B cell (primary cell): Measurements from ENCODE around the gene HIPK1. TPM values are rescaled to one million over a fixed set of nuclear protein-coding genes. Genes with fewer than 3 reads are reported as not detected.

Source experiments
- ATAC-seq: fragments of 200-7000 bp; cut with Tn5 transposase; one replicate; pipeline ENCODE4 v1.10.0; 2021; ENCODE audit warnings: low read depth, mild to moderate bottlenecking, moderate number of reproducible peaks, moderate library complexity
- CTCF ChIA-PET: fragments of 350-600 bp; sonication (Branson Sonifier 250); formaldehyde crosslinking; loops from one replicate; lab custom pipeline; 2021; ENCODE audit warnings: antibody characterized with exemption, inconsistent platforms; lab: Charles Lee
- POLR2A ChIA-PET: fragments of 350-600 bp; sonication (Branson Sonifier 250); formaldehyde crosslinking; loops from one replicate; lab custom pipeline; 2021; ENCODE audit warnings: antibody characterized with exemption; lab: Charles Lee
- DNase-seq: peaks from one replicate; pipeline ENCODE4 v3.0.0; 2013
- H2AFZ ChIP-seq: 2 replicates; pipeline ENCODE4 v1.6.1; 2012; ENCODE audit warnings: mild to moderate bottlenecking, low read depth, low read length; ENCODE audit not compliant: insufficient read depth, poor library complexity, severe bottlenecking
- H3K27ac ChIP-seq, 2 donors: 1 replicate in 1 of 2; 2 replicates in 1 of 2; pipeline ENCODE4 v1.5.1; 2012 to 2013; ENCODE audit warnings: low read length in 2 of 2, mild to moderate bottlenecking in 2 of 2, moderate library complexity in 1 of 2
- H3K27me3 ChIP-seq, 4 experiments: fragments of 200-600 bp in 1 of 4; sonication (generic) in 1 of 4; replicated peaks in 1 of 4; 1 replicate in 2 of 4; 2 replicates in 2 of 4; pipeline versions ENCODE4 v1.6.1 to v1.7.0; 2013 to 2016; ENCODE audit warnings: low read length in 3 of 4, mild to moderate bottlenecking in 2 of 4, mixed read lengths in 1 of 4, moderate library complexity in 1 of 4; ENCODE audit not compliant: insufficient read depth in 4 of 4, control insufficient read depth in 3 of 4; ENCODE audit errors: control extremely low read depth in 1 of 4
- H3K36me3 ChIP-seq, 2 experiments: replicated peaks in 1 of 2; 1 replicate in 1 of 2; 2 replicates in 1 of 2; pipeline versions ENCODE4 v1.6.1 to v1.7.1; 2013; ENCODE audit warnings: low read length in 1 of 2; ENCODE audit not compliant: insufficient read depth in 2 of 2, control insufficient read depth in 1 of 2; ENCODE audit errors: control extremely low read depth in 1 of 2, extremely low read depth in 1 of 2
- H3K4me1 ChIP-seq, 2 donors: fragments of 200-600 bp in 1 of 2; sonication (generic) in 1 of 2; 1 replicate in 1 of 2; 2 replicates in 1 of 2; pipeline versions ENCODE4 v1.5.1 to v1.6.1; 2013 to 2017; ENCODE audit warnings: low read length in 2 of 2; ENCODE audit not compliant: control insufficient read depth in 2 of 2, insufficient read depth in 2 of 2
- H3K4me2 ChIP-seq: replicated peaks from 2 replicates; pipeline ENCODE3; 2012; ENCODE audit warnings: mild to moderate bottlenecking, low read depth, low read length; ENCODE audit not compliant: poor library complexity, severe bottlenecking
- H3K4me3 ChIP-seq, 5 experiments: fragments of 200-600 bp in 1 of 5; sonication (generic) in 1 of 5; 1 replicate in 3 of 5; 2 replicates in 2 of 5; pipeline versions ENCODE4 v1.5.1 to v1.7.0; 2011 to 2016; ENCODE audit warnings: low read length in 4 of 5, mild to moderate bottlenecking in 4 of 5, low read depth in 2 of 5, control low read depth in 1 of 5, moderate library complexity in 1 of 5; ENCODE audit not compliant: insufficient read depth in 1 of 5; ENCODE audit errors: control extremely low read depth in 1 of 5, extremely low read depth in 1 of 5
- H3K79me2 ChIP-seq: fragments of 200-600 bp; sonication (generic); one replicate; pipeline ENCODE4 v1.6.0; 2016; ENCODE audit warnings: low read length; ENCODE audit not compliant: control insufficient read depth, insufficient read depth
- H3K9ac ChIP-seq: fragments of 200-600 bp; sonication (generic); 2 replicates; pipeline ENCODE4 v1.6.1; 2017; ENCODE audit warnings: mild to moderate bottlenecking, low read length, moderate library complexity
- H3K9me3 ChIP-seq, 3 donors: one replicate each; pipeline versions ENCODE4 v1.6.1 to v1.7.1; 2013; ENCODE audit warnings: low read length in 2 of 3; ENCODE audit not compliant: control insufficient read depth in 2 of 3, insufficient read depth in 1 of 3; ENCODE audit errors: control extremely low read depth in 1 of 3
- H4K20me1 ChIP-seq: 2 replicates; pipeline ENCODE4 v1.6.0; 2012; ENCODE audit warnings: mild to moderate bottlenecking, low read length; ENCODE audit not compliant: insufficient read depth, control insufficient read depth, poor library complexity, severe bottlenecking
- H3K27ac Mint-ChIP-seq: one replicate; pipeline ENCODE4 v1.8.0; 2021; ENCODE audit warnings: mixed read lengths
- H3K27me3 Mint-ChIP-seq: one replicate; pipeline ENCODE4 v1.8.0; 2021; ENCODE audit warnings: mixed read lengths
- H3K4me1 Mint-ChIP-seq: one replicate; pipeline ENCODE4 v1.8.0; 2021; ENCODE audit warnings: mixed read lengths
- H3K4me3 Mint-ChIP-seq: one replicate; pipeline ENCODE4 v1.8.0; 2021; ENCODE audit warnings: mixed read lengths
- H3K9me3 Mint-ChIP-seq: one replicate; pipeline ENCODE4 v1.8.0; 2022; ENCODE audit warnings: mixed read lengths; ENCODE audit not compliant: insufficient read depth
- EZH2 ChIP-seq: IDR thresholded peaks from 2 replicates; pipeline ENCODE4 v1.6.1; 2012; ENCODE audit warnings: borderline replicate concordance, low read depth, mild to moderate bottlenecking, moderate library complexity, low read length; ENCODE audit not compliant: insufficient read depth, poor library complexity, severe bottlenecking
- WGBS: methylation state at CpG from one replicate; pipeline ENCODE4 v1.1.5; 2013; ENCODE audit warnings: missing lambda C conversion rate; ENCODE audit not compliant: insufficient coverage; 5-methylcytosine and 5-hydroxymethylcytosine counted together
- intact Hi-C: fragments of 100-400 bp; cut with micrococcal nuclease; formaldehyde crosslinking; loops from one replicate; pipeline ENCODE4 v1.10.0; 2022
- polyA plus RNA-seq: library from polyadenylated mRNA; depleted of rRNA; stranded (reverse); fragments of >200 nt; gene quantifications from 2 replicates; pipeline ENCODE4 v1.2.3, GENCODE V29; 2012
- total RNA-seq, 2 donors: library from RNA; stranded (reverse); fragments of 120-200 nt in 1 of 2; gene quantifications; 1 replicate in 1 of 2; 2 replicates in 1 of 2; pipeline versions ENCODE4 v1.2.3 to v1.2.4, GENCODE V29; 2013 to 2022
- TF ChIP-seq, protein P1 (sequence below): fragments of 200-600 bp; IDR thresholded peaks from one replicate; pipeline ENCODE4 v1.8.0; 2022; ENCODE audit warnings: antibody characterized with exemption, mild to moderate bottlenecking

HIPK1 gene
- total and polyA plus RNA-seq, 2 donors (not counting 1 experiment from before 2014, with no cell fraction given) = 13.6 to 48.0 TPM

DNA sequence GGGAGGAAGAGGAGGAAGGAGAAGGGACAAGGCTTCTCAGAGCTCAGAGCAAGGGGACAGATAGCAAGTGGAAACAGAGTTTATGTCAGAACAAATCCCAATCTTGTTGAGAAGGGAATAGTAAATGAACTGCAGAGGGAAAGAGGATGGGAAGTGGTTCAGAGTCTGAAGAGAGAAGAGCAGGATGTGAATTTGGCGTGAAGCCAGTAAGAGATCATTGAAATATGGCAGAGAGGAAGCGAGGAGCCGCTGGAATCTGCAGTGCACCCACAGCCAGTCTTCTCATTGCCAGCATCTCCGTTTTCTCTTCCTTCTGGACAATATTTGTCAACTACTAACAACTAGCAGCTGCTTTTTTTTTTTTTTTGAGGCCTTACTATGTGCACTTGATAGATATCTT, 69.2 kb downstream of the HIPK1 start:
- Mint-ChIP-seq H3K4me1 (no peaks in the 10 kb centered on the region), H3K4me3 (no peak overlapping the region), H3K27me3 (peaks cover 16% of the 10 kb centered on the region), H3K9me3 (peaks cover 8% of the 10 kb centered on the region), H3K27ac (no peak overlapping the region)
- 9% methylated on average over 3 of the region's 4 CpGs for whole genome bisulfite sequencing
- no peak overlapping the region for H3K4me3 ChIP-seq
- H3K9me3 ChIP-seq = peaks cover 2 to 21% (median 13%) of the 10 kb centered on the region in 3 donors
- H3K9ac ChIP-seq = no peak overlapping the region
- H2AFZ ChIP-seq = no peak overlapping the region
- DNase-seq (no peak), ATAC-seq (no peak)
- no peak overlapping the region for H3K4me2 ChIP-seq
- ChIA-PET POLR2A (no interaction called here), CTCF (no interaction called here)
- H3K79me2 ChIP-seq = no peaks in the 10 kb centered on the region
- no peaks in the 10 kb centered on the region for H4K20me1 ChIP-seq
- H3K27me3 ChIP-seq = peaks cover 0 to 10% (median 0%) of the 10 kb centered on the region in 4 experiments
- H3K4me1 ChIP-seq = no peaks in the 10 kb centered on the region
- H3K27ac ChIP-seq = no peak overlapping the region
- intact Hi-C loops = no loop called here
- TF ChIP-seq, protein P1, sequence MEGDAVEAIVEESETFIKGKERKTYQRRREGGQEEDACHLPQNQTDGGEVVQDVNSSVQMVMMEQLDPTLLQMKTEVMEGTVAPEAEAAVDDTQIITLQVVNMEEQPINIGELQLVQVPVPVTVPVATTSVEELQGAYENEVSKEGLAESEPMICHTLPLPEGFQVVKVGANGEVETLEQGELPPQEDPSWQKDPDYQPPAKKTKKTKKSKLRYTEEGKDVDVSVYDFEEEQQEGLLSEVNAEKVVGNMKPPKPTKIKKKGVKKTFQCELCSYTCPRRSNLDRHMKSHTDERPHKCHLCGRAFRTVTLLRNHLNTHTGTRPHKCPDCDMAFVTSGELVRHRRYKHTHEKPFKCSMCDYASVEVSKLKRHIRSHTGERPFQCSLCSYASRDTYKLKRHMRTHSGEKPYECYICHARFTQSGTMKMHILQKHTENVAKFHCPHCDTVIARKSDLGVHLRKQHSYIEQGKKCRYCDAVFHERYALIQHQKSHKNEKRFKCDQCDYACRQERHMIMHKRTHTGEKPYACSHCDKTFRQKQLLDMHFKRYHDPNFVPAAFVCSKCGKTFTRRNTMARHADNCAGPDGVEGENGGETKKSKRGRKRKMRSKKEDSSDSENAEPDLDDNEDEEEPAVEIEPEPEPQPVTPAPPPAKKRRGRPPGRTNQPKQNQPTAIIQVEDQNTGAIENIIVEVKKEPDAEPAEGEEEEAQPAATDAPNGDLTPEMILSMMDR = no peak
- TF ChIP-seq EZH2 = no peak
- no peaks in the 10 kb centered on the region for H3K36me3 ChIP-seq

- ATAC-seq (no peak), DNase-seq (no peak)
- Mint-ChIP-seq H3K27ac (no peak overlapping the region), H3K4me1 (no peaks in the 10 kb centered on the region), H3K9me3 (peaks cover 6% of the 10 kb centered on the region), H3K4me3 (no peak overlapping the region), H3K27me3 (peaks cover 21% of the 10 kb centered on the region)
- Histone ChIP-seq H3K9me3 (peaks cover 2 to 12% (median 9%) of the 10 kb centered on the region in 3 donors), H3K36me3 (no peaks in the 10 kb centered on the region), H2AFZ (no peak overlapping the region), H3K9ac (no peak overlapping the region), H3K27me3 (peaks cover 0 to 10% (median 0%) of the 10 kb centered on the region in 4 experiments), H3K4me2 (no peak overlapping the region), H4K20me1 (no peaks in the 10 kb centered on the region), H3K27ac (no peak overlapping the region), H3K79me2 (no peaks in the 10 kb centered on the region), H3K4me1 (no peaks in the 10 kb centered on the region), H3K4me3 (no peak overlapping the region)
- POLR2A ChIA-PET = no interaction called here
- WGBS = no CpG with 5 or more reads among the region's 2 CpGs
- no peak for TF ChIP-seq EZH2
- TF ChIP-seq, protein P1 = no peak
- CTCF ChIA-PET = no interaction called here
- intact Hi-C loops = no loop called here
These were observed 70.1 kb downstream of the HIPK1 start for GRCh38 chr1:113999233-113999632.
